IPS-20b (cell line): ENCODE data around the gene ATP8A2.

Experiments used
- H3K27ac ChIP-seq: one replicate; pipeline ENCODE4 v1.5.1; 2013; ENCODE audit warnings: low read length
- H3K27me3 ChIP-seq: 2 replicates; pipeline ENCODE4 v1.6.1; 2013; ENCODE audit warnings: mild to moderate bottlenecking, low read length, inconsistent platforms; ENCODE audit not compliant: insufficient read depth
- H3K36me3 ChIP-seq: 2 replicates; pipeline ENCODE4 v1.6.1; 2013; ENCODE audit warnings: low read depth, mild to moderate bottlenecking, inconsistent platforms, low read length, moderate library complexity; ENCODE audit not compliant: insufficient read depth
- H3K4me1 ChIP-seq: 2 replicates; pipeline ENCODE4 v1.6.1; 2013; ENCODE audit warnings: mild to moderate bottlenecking, control low read depth, inconsistent platforms, low read length, moderate library complexity; ENCODE audit not compliant: insufficient read depth
- H3K4me3 ChIP-seq: 2 replicates; pipeline ENCODE4 v1.5.1; 2013; ENCODE audit warnings: mild to moderate bottlenecking, low read length, inconsistent platforms
- H3K9ac ChIP-seq: 2 replicates; pipeline ENCODE4 v1.6.1; 2013; ENCODE audit warnings: low read depth, mild to moderate bottlenecking, inconsistent platforms, low read length, moderate library complexity
- H3K9me3 ChIP-seq: 2 replicates; pipeline ENCODE4 v1.6.1; 2013; ENCODE audit warnings: mild to moderate bottlenecking, low read depth, low read length, inconsistent platforms; ENCODE audit not compliant: insufficient read depth

The ATP8A2 gene

GRCh38 chr13:25982907-25983306 lies 611.1 kb downstream of the ATP8A2 start:
- H3K4me1 ChIP-seq = peaks cover 10% of the 10 kb centered on the region; the same call in 1 of the 2 replicates
- H3K27ac ChIP-seq = no peak overlapping the region
- H3K27me3 ChIP-seq = no peaks in the 10 kb centered on the region
- H3K4me3 ChIP-seq = no peak overlapping the region
- no peaks in the 10 kb centered on the region for H3K9me3 ChIP-seq
- no peak overlapping the region for H3K9ac ChIP-seq
- no peaks in the 10 kb centered on the region for H3K36me3 ChIP-seq

- Histone ChIP-seq H3K9me3 (no peaks in the 10 kb centered on the region), H3K27me3 (no peaks in the 10 kb centered on the region), H3K9ac (no peak overlapping the region)
These were observed 616.2 kb downstream of the ATP8A2 start for GRCh38 chr13:25987987-25988386.

GRCh38 chr13:25988661-25989060 lies 616.9 kb downstream of the ATP8A2 start:
- no peaks in the 10 kb centered on the region for H3K36me3 ChIP-seq
- H3K27me3 ChIP-seq = no peaks in the 10 kb centered on the region
- H3K4me1 ChIP-seq = no peaks in the 10 kb centered on the region
- H3K9ac ChIP-seq = no peak overlapping the region
- no peak overlapping the region for H3K4me3 ChIP-seq
- no peak overlapping the region for H3K27ac ChIP-seq
- no peaks in the 10 kb centered on the region for H3K9me3 ChIP-seq

More at GRCh38 chr13:25987987-25988386, 616.2 kb downstream of the ATP8A2 start:
- H3K4me1 ChIP-seq = no peaks in the 10 kb centered on the region
- no peaks in the 10 kb centered on the region for H3K36me3 ChIP-seq
- H3K27ac ChIP-seq = no peak overlapping the region
- no peak overlapping the region for H3K4me3 ChIP-seq

DNA sequence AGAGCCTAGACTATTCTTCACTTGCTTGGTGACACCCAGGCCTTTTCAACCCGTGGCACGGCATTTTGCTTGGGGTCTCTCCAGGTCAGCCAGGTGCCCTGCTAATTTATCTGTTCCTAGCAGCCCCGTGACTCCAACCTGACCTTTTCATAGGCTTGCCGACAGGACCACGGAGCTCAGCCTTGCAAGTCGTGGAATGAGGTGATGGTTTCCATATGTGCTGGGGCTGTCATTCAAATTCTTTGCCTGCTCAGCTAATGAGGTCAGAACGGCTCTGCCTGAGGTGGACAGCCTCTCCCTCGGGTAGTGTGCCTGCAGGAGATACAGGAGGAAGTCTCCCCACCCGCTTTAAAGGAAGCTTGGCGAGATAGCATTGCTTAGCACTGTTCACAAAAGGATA lies 619.0 kb downstream of the ATP8A2 start:
- no peaks in the 10 kb centered on the region for H3K27me3 ChIP-seq
- H3K36me3 ChIP-seq = no peaks in the 10 kb centered on the region
- H3K27ac ChIP-seq = no peak overlapping the region
- no peaks in the 10 kb centered on the region for H3K9me3 ChIP-seq
- no peaks in the 10 kb centered on the region for H3K4me1 ChIP-seq
- no peak overlapping the region for H3K9ac ChIP-seq
- H3K4me3 ChIP-seq = no peak overlapping the region

DNA sequence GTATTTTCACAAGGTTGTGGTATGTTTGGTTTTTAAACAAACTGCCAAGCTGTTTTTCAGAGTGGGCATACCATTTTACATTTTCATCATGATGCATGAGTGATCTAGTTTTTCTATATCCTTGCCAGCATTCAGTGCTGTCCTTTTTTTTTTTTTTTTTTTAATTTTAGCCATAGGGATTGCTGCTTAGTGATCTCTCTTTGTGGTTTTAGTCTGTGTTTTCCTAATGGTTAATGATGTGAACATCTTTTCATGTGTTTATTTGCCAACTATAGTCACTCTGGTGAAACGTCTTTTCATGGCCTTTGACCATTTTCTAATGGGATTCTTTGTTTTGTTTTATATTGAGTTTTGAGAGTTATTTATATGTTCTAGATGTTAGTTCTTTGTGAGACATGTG lies 620.3 kb downstream of the ATP8A2 start:
- Histone ChIP-seq H3K9ac (no peak overlapping the region), H3K4me3 (no peak overlapping the region), H3K9me3 (no peaks in the 10 kb centered on the region), H3K36me3 (no peaks in the 10 kb centered on the region), H3K4me1 (no peaks in the 10 kb centered on the region), H3K27ac (no peak overlapping the region), H3K27me3 (no peaks in the 10 kb centered on the region)

DNA sequence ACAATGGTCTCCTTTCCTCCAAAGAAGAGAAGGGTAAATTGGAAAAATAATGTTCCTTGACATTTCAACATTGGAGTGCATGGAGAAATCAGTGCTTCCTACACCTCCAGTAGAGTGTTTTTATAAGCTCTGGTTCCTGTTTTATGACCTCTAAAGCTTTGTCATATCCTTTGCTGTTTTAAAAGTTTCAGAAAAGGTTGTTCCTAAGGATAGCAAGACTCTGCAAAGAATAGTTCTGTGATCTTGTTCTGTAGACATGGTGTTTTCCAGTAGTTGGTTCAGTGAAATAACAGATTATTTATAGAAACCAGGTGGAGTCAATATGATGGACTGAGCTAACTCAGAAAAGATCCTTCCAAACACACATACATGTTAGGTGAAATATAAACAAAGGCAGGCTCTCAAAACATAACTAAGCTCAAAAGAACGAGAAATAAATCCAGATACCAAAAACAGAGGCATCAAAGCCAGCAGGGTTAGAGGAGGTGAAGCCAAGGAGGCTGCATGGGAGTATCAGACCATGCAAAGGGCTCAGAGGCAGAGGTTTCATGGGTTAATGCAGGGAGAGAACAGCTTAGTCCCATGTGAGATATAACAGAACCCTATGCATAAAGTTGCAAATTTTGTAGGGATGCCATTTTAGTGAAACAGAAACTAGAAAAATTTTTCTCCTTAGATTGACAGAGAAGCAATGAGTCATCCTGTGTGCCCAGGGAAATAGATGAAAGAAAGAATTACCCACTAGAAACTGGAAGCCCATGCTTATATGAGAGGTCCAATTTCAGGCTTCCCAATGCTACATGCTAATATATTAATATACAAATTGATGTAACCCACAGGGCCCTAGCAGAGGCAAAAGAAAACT lies 635.7 kb downstream of the ATP8A2 start:
- H3K9ac ChIP-seq = no peak overlapping the region
- H3K36me3 ChIP-seq = no peaks in the 10 kb centered on the region
- no peaks in the 10 kb centered on the region for H3K27me3 ChIP-seq
- H3K27ac ChIP-seq = no peak overlapping the region
- no peak overlapping the region for H3K4me3 ChIP-seq
- no peaks in the 10 kb centered on the region for H3K4me1 ChIP-seq
- no peaks in the 10 kb centered on the region for H3K9me3 ChIP-seq

GRCh38 chr13:26010487-26011207 lies 638.9 kb downstream of the ATP8A2 start:
- no peaks in the 10 kb centered on the region for H3K9me3 ChIP-seq
- no peak overlapping the region for H3K4me3 ChIP-seq
- no peaks in the 10 kb centered on the region for H3K4me1 ChIP-seq
- H3K36me3 ChIP-seq = no peaks in the 10 kb centered on the region
- H3K27me3 ChIP-seq = no peaks in the 10 kb centered on the region
- no peak overlapping the region for H3K9ac ChIP-seq
- no peak overlapping the region for H3K27ac ChIP-seq

- no peak overlapping the region for H3K9ac ChIP-seq
- H3K4me3 ChIP-seq = no peak overlapping the region
- no peak overlapping the region for H3K27ac ChIP-seq
- no peaks in the 10 kb centered on the region for H3K4me1 ChIP-seq
- no peaks in the 10 kb centered on the region for H3K36me3 ChIP-seq
- H3K27me3 ChIP-seq = no peaks in the 10 kb centered on the region
- H3K9me3 ChIP-seq = no peaks in the 10 kb centered on the region
These were observed 639.4 kb downstream of the ATP8A2 start for GRCh38 chr13:26011208-26011573.

DNA sequence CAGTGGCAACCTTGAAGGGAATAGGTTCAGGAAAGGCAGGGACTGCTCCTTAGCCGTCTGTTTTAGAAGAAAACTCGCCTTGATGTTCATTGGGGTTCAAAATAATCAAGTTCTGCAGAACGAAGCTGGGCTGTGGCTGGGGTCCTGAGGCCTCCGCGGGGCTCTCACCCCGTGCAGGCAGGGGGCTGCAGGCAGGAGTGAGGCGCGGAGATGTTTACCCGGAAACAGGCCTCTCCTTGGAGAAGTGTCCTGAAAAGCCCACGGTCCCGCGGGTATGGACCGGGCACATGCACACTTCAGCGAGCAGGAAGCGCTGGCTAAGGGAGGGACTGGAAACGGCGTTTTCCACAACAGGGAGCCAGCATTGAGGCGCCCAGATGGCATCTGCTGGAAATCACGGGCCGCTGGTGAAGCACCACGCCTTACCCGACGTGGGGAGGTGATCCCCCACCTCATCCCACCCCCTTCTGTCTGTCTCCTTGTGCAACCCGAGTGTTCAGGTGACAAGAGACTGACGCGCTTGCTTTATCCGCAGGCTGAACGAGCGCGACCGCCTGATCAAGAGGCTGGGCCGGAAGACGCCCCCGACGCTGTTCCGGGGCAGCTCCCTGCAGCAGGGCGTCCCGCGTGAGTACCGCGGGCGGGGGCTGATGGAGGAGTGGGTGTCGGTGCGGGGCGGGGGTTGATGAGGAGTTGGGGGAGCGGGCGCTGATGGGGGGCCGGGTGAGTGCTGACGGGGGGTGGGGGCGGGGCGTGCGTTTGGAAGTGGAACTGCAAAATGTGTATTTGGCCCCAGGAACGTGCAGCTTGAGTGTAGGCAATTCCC lies 640.4 kb downstream of the ATP8A2 start:
- Histone ChIP-seq H3K4me3 (no peak overlapping the region), H3K27ac (no peak overlapping the region), H3K9ac (no peak overlapping the region), H3K4me1 (no peaks in the 10 kb centered on the region), H3K9me3 (no peaks in the 10 kb centered on the region), H3K36me3 (no peaks in the 10 kb centered on the region), H3K27me3 (no peaks in the 10 kb centered on the region)

DNA sequence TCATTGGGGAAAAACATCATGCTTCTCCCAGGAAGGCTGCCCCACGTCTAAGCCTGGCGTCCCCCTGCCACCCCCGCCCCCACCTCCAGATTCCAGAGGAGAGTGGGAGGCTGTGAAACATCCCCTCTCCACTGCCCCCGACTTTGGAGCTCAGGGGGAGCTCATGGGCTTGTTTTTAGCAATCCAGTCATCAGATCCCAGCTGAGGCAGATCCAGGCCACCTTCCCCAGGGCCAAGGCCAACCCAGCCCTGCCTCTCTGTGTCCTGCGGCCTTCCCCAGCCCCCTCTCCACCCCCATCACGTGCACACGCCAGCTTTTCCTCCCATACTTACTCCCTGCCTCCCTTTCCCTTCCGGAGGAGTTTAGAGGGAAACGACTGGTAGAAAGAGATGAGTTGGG lies 641.2 kb downstream of the ATP8A2 start:
- no peak overlapping the region for H3K4me3 ChIP-seq
- H3K27me3 ChIP-seq = no peaks in the 10 kb centered on the region; the same call in 1 of the 2 replicates
- H3K9ac ChIP-seq = no peak overlapping the region
- no peak overlapping the region for H3K27ac ChIP-seq
- H3K9me3 ChIP-seq = no peaks in the 10 kb centered on the region
- no peaks in the 10 kb centered on the region for H3K4me1 ChIP-seq
- H3K36me3 ChIP-seq = no peaks in the 10 kb centered on the region

DNA sequence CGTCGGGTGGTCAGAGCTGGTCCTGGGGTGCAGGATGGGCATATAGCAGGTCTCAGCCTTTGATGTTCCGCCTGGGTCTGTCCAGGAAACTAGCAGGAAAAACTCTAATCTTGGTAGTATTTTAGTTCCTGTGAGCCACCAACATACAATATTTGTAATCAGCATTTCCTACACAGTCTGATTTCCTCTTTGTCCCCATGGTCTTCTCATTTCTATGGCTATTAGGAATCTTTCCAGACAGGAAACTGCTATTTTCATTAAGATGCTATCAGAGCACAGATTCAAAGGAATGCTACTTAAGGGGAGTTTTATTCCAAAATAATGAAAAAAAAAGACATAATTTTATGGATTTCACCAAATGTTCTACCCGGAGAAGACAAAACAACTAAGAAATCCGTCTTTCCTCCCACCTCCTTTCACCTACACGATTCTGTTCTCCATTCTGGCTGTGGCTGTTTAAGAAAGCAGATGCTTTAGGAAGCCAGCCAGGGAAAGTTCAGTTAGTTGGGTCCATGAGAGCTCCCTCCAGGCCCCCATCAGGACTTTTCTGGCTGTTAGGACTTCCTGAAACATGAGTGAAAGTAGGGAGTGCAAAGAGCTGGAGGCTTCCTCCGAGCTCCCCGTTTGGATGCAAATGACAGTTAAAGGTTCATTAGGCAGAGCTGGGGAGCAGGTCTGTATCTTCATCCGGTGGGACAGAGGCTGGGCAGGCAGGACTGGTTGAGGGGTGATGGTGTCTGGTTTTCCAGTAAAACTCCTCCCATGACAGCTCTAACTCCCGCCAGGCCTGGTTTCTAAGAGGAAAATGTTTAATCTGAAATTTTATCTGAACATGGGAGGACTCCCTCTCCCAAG lies 643.7 kb downstream of the ATP8A2 start:
- no peaks in the 10 kb centered on the region for H3K9me3 ChIP-seq
- H3K4me1 ChIP-seq = no peaks in the 10 kb centered on the region
- H3K27ac ChIP-seq = no peak overlapping the region
- H3K9ac ChIP-seq = no peak overlapping the region
- H3K4me3 ChIP-seq = no peak overlapping the region
- no peaks in the 10 kb centered on the region; the same call in 1 of the 2 replicates for H3K27me3 ChIP-seq
- no peaks in the 10 kb centered on the region for H3K36me3 ChIP-seq
